Caki2 (cell line): ENCODE results near the gene OR10G8. TPM values are rescaled to one million over a fixed set of nuclear protein-coding genes. Genes with fewer than 3 reads are reported as not detected.

ENCODE experiments used
- DNase-seq: peaks from one replicate; pipeline ENCODE4 v3.0.0-alpha.2; 2015; ENCODE audit warnings: low read depth
- in situ Hi-C: cut with HindIII; loops from 2 replicates; pipeline ENCODE4 v1.10.0; 2016; ENCODE audit warnings: low sequenced_read_pairs, low pct_unique_long_range_greater_than_20kb, mixed read lengths
- total RNA-seq: library from RNA; depleted of rRNA; stranded (reverse); fragments of >200 nt; shearing (Covaris generic); gene quantifications from 2 replicates; pipeline ENCODE4 v1.2.3, GENCODE V29; 2014; ENCODE audit warnings: low replicate concordance; rRNA removed

OR10G8 gene
- total RNA-seq, 1 experiment from 2014 or later = not detected

- no peak for DNase-seq
- in situ Hi-C loops = no loop called here
Measured at GRCh38 chr11:124075492-124075840, 48.9 kb downstream of the OR10G8 start.

- DNase-seq = no peak
- in situ Hi-C loops = no loop called here
Measured at GRCh38 chr11:124075841-124076651, 49.4 kb downstream of the OR10G8 start.

GRCh38 chr11:124077266-124077665 lies 50.7 kb downstream of the OR10G8 start:
- in situ Hi-C loops = no loop called here
- no peak for DNase-seq

GRCh38 chr11:124078591-124078990 lies 52.0 kb downstream of the OR10G8 start:
- DNase-seq = no peak
- in situ Hi-C loops = no loop called here

- in situ Hi-C loops = no loop called here
- no peak for DNase-seq
Measured at GRCh38 chr11:124079631-124080326, 53.2 kb downstream of the OR10G8 start.

Other genes starting within 250 kb of the OR10G8 start
- not detected in 2 replicates for gene OR6M1, start 220.4 kb upstream of the OR10G8 start, total RNA-seq
- not detected in 2 replicates for gene TMEM225, start 141.1 kb upstream of the OR10G8 start, total RNA-seq
- not detected in 2 replicates for gene OR8D4, start 124.6 kb upstream of the OR10G8 start, total RNA-seq
- gene OR4D5, start 87.2 kb upstream of the OR10G8 start, total RNA-seq = not detected in 2 replicates
- not detected in 2 replicates for gene OR6T1, start 83.0 kb upstream of the OR10G8 start, total RNA-seq
- not detected in 2 replicates for gene OR10S1, start 49.0 kb upstream of the OR10G8 start, total RNA-seq
- not detected in 2 replicates for gene OR10G6, start 31.6 kb upstream of the OR10G8 start, total RNA-seq
- gene OR10G4, start 13.8 kb upstream of the OR10G8 start, total RNA-seq = not detected in 2 replicates
- not detected in 2 replicates for gene OR10G9, start 3.8 kb upstream of the OR10G8 start, total RNA-seq
- gene OR10G7, start 14.5 kb downstream of the OR10G8 start, total RNA-seq = not detected in 2 replicates
- gene VWA5A, start 88.7 kb downstream of the OR10G8 start, total RNA-seq = 6.9 and 10.6 TPM in 2 replicates
- gene OR10D3, start 156.5 kb downstream of the OR10G8 start, total RNA-seq = not detected in 2 replicates
- gene OR8G1, start 214.3 kb downstream of the OR10G8 start, total RNA-seq = not detected in 2 replicates
- gene OR8G5, start 229.6 kb downstream of the OR10G8 start, total RNA-seq = not detected in 2 replicates